ENCODE measurements around the gene DLGAP1. TPM values are rescaled to one million over a fixed set of nuclear protein-coding genes. Genes with fewer than 3 reads are reported as not detected.

Gene DLGAP1
- polyA plus RNA-seq, 1 of the 3 experiments (the other 2 are of a cell fraction): not detected

- CTCF ChIA-PET: no interaction called here
- no peak for TF ChIP-seq RXRA (IDR thresholded peaks at IDR 0.05; ENCODE audit: borderline replicate concordance, low read depth)
- no peak for TF ChIP-seq TEAD4 (IDR thresholded peaks at IDR 0.05; ENCODE audit: borderline replicate concordance, insufficient read depth)
- no peak for TF ChIP-seq YY1 (IDR thresholded peaks at IDR 0.05; ENCODE audit: low read depth)
- TF ChIP-seq USF2 (IDR thresholded peaks at IDR 0.05; ENCODE audit: borderline replicate concordance, low read depth, low read length): no peak
- TF ChIP-seq NFIC (IDR thresholded peaks at IDR 0.05; ENCODE audit: borderline replicate concordance): no peak
- TF ChIP-seq JUND (IDR thresholded peaks at IDR 0.05): no peak
- no peak for TF ChIP-seq SMC3 (IDR thresholded peaks at IDR 0.05; ENCODE audit: low read depth, low read length)
- no peak for TF ChIP-seq POLR2AphosphoS5 (IDR thresholded peaks at IDR 0.05; ENCODE audit: low read depth, low read length)
- no peak for TF ChIP-seq FOSL2 (IDR thresholded peaks at IDR 0.05; ENCODE audit: borderline replicate concordance, low read depth)
- TF ChIP-seq FOXJ3 (CRISPR knock-in tag; IDR thresholded peaks at IDR 0.05): no peak
- TF ChIP-seq, protein P1, sequence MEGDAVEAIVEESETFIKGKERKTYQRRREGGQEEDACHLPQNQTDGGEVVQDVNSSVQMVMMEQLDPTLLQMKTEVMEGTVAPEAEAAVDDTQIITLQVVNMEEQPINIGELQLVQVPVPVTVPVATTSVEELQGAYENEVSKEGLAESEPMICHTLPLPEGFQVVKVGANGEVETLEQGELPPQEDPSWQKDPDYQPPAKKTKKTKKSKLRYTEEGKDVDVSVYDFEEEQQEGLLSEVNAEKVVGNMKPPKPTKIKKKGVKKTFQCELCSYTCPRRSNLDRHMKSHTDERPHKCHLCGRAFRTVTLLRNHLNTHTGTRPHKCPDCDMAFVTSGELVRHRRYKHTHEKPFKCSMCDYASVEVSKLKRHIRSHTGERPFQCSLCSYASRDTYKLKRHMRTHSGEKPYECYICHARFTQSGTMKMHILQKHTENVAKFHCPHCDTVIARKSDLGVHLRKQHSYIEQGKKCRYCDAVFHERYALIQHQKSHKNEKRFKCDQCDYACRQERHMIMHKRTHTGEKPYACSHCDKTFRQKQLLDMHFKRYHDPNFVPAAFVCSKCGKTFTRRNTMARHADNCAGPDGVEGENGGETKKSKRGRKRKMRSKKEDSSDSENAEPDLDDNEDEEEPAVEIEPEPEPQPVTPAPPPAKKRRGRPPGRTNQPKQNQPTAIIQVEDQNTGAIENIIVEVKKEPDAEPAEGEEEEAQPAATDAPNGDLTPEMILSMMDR (IDR thresholded peaks at IDR 0.05): no peak
- TF ChIP-seq FOXM1 (IDR thresholded peaks at IDR 0.05; ENCODE audit: low read depth): no peak
- no peak for DNase-seq
Measured at GRCh38 chr18:3845161-3845560, 609.9 kb downstream of the DLGAP1 start.

GRCh38 chr18:3842844-3843243 lies 612.3 kb downstream of the DLGAP1 start:
- POLR2A ChIA-PET: no interaction called here
- H3K27me3 ChIP-seq (ENCODE audit: insufficient read depth): no peaks in the 10 kb centered on the region; the same call in none of the 2 replicates
- no peak overlapping the region for H2AFZ ChIP-seq (ENCODE audit: low read depth)
- no peaks in the 10 kb centered on the region for H3K9me2 ChIP-seq
- no peak overlapping the region for H3K4me2 ChIP-seq
- no peak overlapping the region for H3K27ac ChIP-seq (ENCODE audit: low read depth in 2 of 2, low read length in 1 of 2)
- WGBS (ENCODE audit: low lambda C conversion rate): 18% methylated on average over 2 of the region's 2 CpGs
- no peaks in the 10 kb centered on the region for H3K9me3 ChIP-seq
- no peak overlapping the region for H3K9ac ChIP-seq
- no peaks in the 10 kb centered on the region for H3K79me2 ChIP-seq (ENCODE audit: insufficient read depth)
- TF ChIP-seq, protein P2, sequence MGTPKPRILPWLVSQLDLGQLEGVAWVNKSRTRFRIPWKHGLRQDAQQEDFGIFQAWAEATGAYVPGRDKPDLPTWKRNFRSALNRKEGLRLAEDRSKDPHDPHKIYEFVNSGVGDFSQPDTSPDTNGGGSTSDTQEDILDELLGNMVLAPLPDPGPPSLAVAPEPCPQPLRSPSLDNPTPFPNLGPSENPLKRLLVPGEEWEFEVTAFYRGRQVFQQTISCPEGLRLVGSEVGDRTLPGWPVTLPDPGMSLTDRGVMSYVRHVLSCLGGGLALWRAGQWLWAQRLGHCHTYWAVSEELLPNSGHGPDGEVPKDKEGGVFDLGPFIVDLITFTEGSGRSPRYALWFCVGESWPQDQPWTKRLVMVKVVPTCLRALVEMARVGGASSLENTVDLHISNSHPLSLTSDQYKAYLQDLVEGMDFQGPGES (IDR thresholded peaks at IDR 0.05; ENCODE audit: low read depth, low read length): no peak
- TF ChIP-seq TAF1 (IDR thresholded peaks at IDR 0.05; ENCODE audit: borderline replicate concordance, low read depth, low read length) (no peak), JUND (IDR thresholded peaks at IDR 0.05) (no peak), FOXJ3 (CRISPR knock-in tag; IDR thresholded peaks at IDR 0.05) (no peak), EP300 (IDR thresholded peaks at IDR 0.05; ENCODE audit: borderline replicate concordance in 1 of 2, low read depth in 1 of 2, low read length in 1 of 2) (no peak), FOSL2 (IDR thresholded peaks at IDR 0.05; ENCODE audit: borderline replicate concordance, low read depth) (no peak), RFX5 (IDR thresholded peaks at IDR 0.05; ENCODE audit: low read length) (no peak), TCF12 (IDR thresholded peaks at IDR 0.05) (no peak), EZH2phosphoT487 (IDR thresholded peaks at IDR 0.05; ENCODE audit: borderline replicate concordance, low read depth) (no peak), ZBTB33 (IDR thresholded peaks at IDR 0.05; ENCODE audit: borderline replicate concordance, low read depth) (no peak), TEAD4 (IDR thresholded peaks at IDR 0.05; ENCODE audit: borderline replicate concordance, insufficient read depth) (no peak), NRF1 (IDR thresholded peaks at IDR 0.05; ENCODE audit: low read depth, low read length) (no peak), SIN3A (IDR thresholded peaks at IDR 0.05; ENCODE audit: borderline replicate concordance, low read depth, low read length) (no peak), GABPA (IDR thresholded peaks at IDR 0.05; ENCODE audit: low read depth) (no peak), RCOR1 (IDR thresholded peaks at IDR 0.05; ENCODE audit: low read length) (no peak), CHD2 (IDR thresholded peaks at IDR 0.05; ENCODE audit: low read length, partially characterized antibody) (no peak), RXRA (IDR thresholded peaks at IDR 0.05; ENCODE audit: borderline replicate concordance, low read depth) (no peak)
- CTCF ChIA-PET: no interaction called here
- no peaks in the 10 kb centered on the region for H3K36me3 ChIP-seq (replicated peaks in 1 of 2; ENCODE audit: control insufficient read depth in 1 of 2, insufficient read depth in 2 of 2, low read length in 1 of 2)
- no peak overlapping the region for H3K4me3 ChIP-seq (ENCODE audit: low read depth in 2 of 2, low read length in 1 of 2)
- no peaks in the 10 kb centered on the region; a peak in 1 of 4 replicates for H3K4me1 ChIP-seq (ENCODE audit: control insufficient read depth in 1 of 2, insufficient read depth in 2 of 2, low read depth in 1 of 2, low read length in 1 of 2)
- no peaks in the 10 kb centered on the region for H3F3A ChIP-seq (replicated peaks; ENCODE audit: insufficient read depth)
- DNase-seq: no peak
- no peaks in the 10 kb centered on the region for H4K20me1 ChIP-seq (ENCODE audit: insufficient read depth)

More at GRCh38 chr18:3845161-3845560, 609.9 kb downstream of the DLGAP1 start:
- Histone ChIP-seq H3K79me2 (ENCODE audit: insufficient read depth) (no peaks in the 10 kb centered on the region), H3K9ac (no peak overlapping the region), H3K4me1 (ENCODE audit: control insufficient read depth in 1 of 2, insufficient read depth in 2 of 2, low read depth in 1 of 2, low read length in 1 of 2) (no peaks in the 10 kb centered on the region), H2AFZ (ENCODE audit: low read depth) (no peak overlapping the region), H3K27ac (ENCODE audit: low read depth in 2 of 2, low read length in 1 of 2) (no peak overlapping the region), H3K27me3 (ENCODE audit: insufficient read depth) (no peaks in the 10 kb centered on the region; the same call in none of the 2 replicates), H3F3A (replicated peaks; ENCODE audit: insufficient read depth) (no peaks in the 10 kb centered on the region), H4K20me1 (ENCODE audit: insufficient read depth) (no peaks in the 10 kb centered on the region), H3K36me3 (replicated peaks in 1 of 2; ENCODE audit: control insufficient read depth in 1 of 2, insufficient read depth in 2 of 2, low read length in 1 of 2) (no peaks in the 10 kb centered on the region), H3K9me3 (no peaks in the 10 kb centered on the region), H3K9me2 (no peaks in the 10 kb centered on the region), H3K4me3 (ENCODE audit: low read depth in 2 of 2, low read length in 1 of 2) (no peak overlapping the region), H3K4me2 (no peak overlapping the region)
- POLR2A ChIA-PET: no interaction called here
- 8% methylated on average over 2 of the region's 2 CpGs for WGBS (ENCODE audit: low lambda C conversion rate)
